ENCODE data around the gene ADARB1.

ADARB1 gene

GRCh38 chr21:45124596-45124995, 50.2 kb downstream of the ADARB1 start:
- TF ChIP-seq ARNT (IDR thresholded peaks at IDR 0.05) (no peak), SUZ12 (IDR thresholded peaks at IDR 0.05) (no peak), LEF1 (IDR thresholded peaks at IDR 0.05; ENCODE audit: borderline replicate concordance) (no peak), FOXK2 (IDR thresholded peaks at IDR 0.05) (no peak), TARDBP (IDR thresholded peaks at IDR 0.05) (no peak), CTBP1 (IDR thresholded peaks at IDR 0.05; ENCODE audit: borderline replicate concordance) (no peak), ELF4 (IDR thresholded peaks at IDR 0.05) (no peak), BHLHE40 (IDR thresholded peaks at IDR 0.05; ENCODE audit: borderline replicate concordance) (no peak), PKNOX1 (IDR thresholded peaks at IDR 0.05) (no peak), NFRKB (IDR thresholded peaks at IDR 0.05) (no peak), L3MBTL2 (conservative IDR thresholded peaks at IDR 0.05) (no peak), ZNF384 (IDR thresholded peaks at IDR 0.05) (no peak), FOXA1 (IDR thresholded peaks at IDR 0.05) (no peak), SP1 (IDR thresholded peaks at IDR 0.05) (no peak), HDGF (IDR thresholded peaks at IDR 0.05; ENCODE audit: borderline replicate concordance) (no peak), FOXM1 (IDR thresholded peaks at IDR 0.05; ENCODE audit: borderline replicate concordance) (no peak)
- ChIA-PET CTCF (interaction anchor here (0.7 to 1.5 kb wide), 2 partner anchors 13 to 125 kb away, joined by 3 to 10 read pairs; no protein-coding TSS in a partner anchor), POLR2A (no interaction called here)
- no peak for DNase-seq (ENCODE audit: extremely low spot score)

GRCh38 chr21:45125357-45125756, 51.0 kb downstream of the ADARB1 start:
- DNase-seq (ENCODE audit: extremely low spot score), result no peak
- ChIA-PET CTCF (interaction anchor here (1.5 kb wide), 1 partner anchor 12 kb away, joined by 10 read pairs; no protein-coding TSS in a partner anchor), POLR2A (no interaction called here)
- no peak for TF ChIP-seq CTBP1 (IDR thresholded peaks at IDR 0.05; ENCODE audit: borderline replicate concordance)
- no peak for TF ChIP-seq SUZ12 (IDR thresholded peaks at IDR 0.05)
- TF ChIP-seq ELF4 (IDR thresholded peaks at IDR 0.05), result no peak
- TF ChIP-seq FOXA1 (IDR thresholded peaks at IDR 0.05), result no peak

- no peak for DNase-seq (ENCODE audit: extremely low spot score)
- no peak for TF ChIP-seq ELF4 (IDR thresholded peaks at IDR 0.05)
- TF ChIP-seq FOXK2 (IDR thresholded peaks at IDR 0.05), result no peak
- no peak for TF ChIP-seq TARDBP (IDR thresholded peaks at IDR 0.05)
- POLR2A ChIA-PET, result interaction anchor here (1.7 kb wide), 1 partner anchor 52 kb away, joined by 6 read pairs; the partner anchor contains the start of gene ADARB1
- CTCF ChIA-PET, result interaction anchor here (0.6 to 4.4 kb wide), 3 partner anchors 11 to 24 kb away, joined by 3 to 35 read pairs (median 10); no protein-coding TSS in a partner anchor
Measured at GRCh38 chr21:45126204-45126626, 51.8 kb downstream of the ADARB1 start.

- DNase-seq (ENCODE audit: extremely low spot score), result no peak
- ChIA-PET POLR2A (interaction anchor here (1.7 kb wide), 1 partner anchor 53 kb away, joined by 6 read pairs; the partner anchor contains the start of gene ADARB1), CTCF (interaction anchor here (4.4 kb wide), 1 partner anchor 10 kb away, joined by 35 read pairs; no protein-coding TSS in a partner anchor)
- TF ChIP-seq ZNF384 (IDR thresholded peaks at IDR 0.05), result no peak
- TF ChIP-seq FOXK2 (IDR thresholded peaks at IDR 0.05), result no peak
- TF ChIP-seq HDGF (IDR thresholded peaks at IDR 0.05; ENCODE audit: borderline replicate concordance), result no peak
- TF ChIP-seq SUZ12 (IDR thresholded peaks at IDR 0.05), result no peak
- no peak for TF ChIP-seq LEF1 (IDR thresholded peaks at IDR 0.05; ENCODE audit: borderline replicate concordance)
- no peak for TF ChIP-seq FOXA1 (IDR thresholded peaks at IDR 0.05)
- no peak for TF ChIP-seq TARDBP (IDR thresholded peaks at IDR 0.05)
- no peak for TF ChIP-seq SP1 (IDR thresholded peaks at IDR 0.05)
- no peak for TF ChIP-seq PKNOX1 (IDR thresholded peaks at IDR 0.05)
- no peak for TF ChIP-seq FOXM1 (IDR thresholded peaks at IDR 0.05; ENCODE audit: borderline replicate concordance)
Measured at GRCh38 chr21:45126983-45127382, 52.6 kb downstream of the ADARB1 start.

- DNase-seq (ENCODE audit: extremely low spot score), result no peak
- no peak for TF ChIP-seq FOXA1 (IDR thresholded peaks at IDR 0.05)
- TF ChIP-seq L3MBTL2 (conservative IDR thresholded peaks at IDR 0.05), result no peak
- TF ChIP-seq PKNOX1 (IDR thresholded peaks at IDR 0.05), result no peak
- CTCF ChIA-PET, result interaction anchor here (0.5 to 4.4 kb wide), 14 partner anchors 9 to 854 kb away, joined by 3 to 35 read pairs (median 5); no protein-coding TSS in a partner anchor
- POLR2A ChIA-PET, result interaction anchor here (0.9 to 1.7 kb wide), 4 partner anchors 8 to 54 kb away, joined by 3 to 6 read pairs (median 3); partner anchors contain the start of gene ADARB1
Measured at GRCh38 chr21:45127937-45128336, 53.6 kb downstream of the ADARB1 start.

- TF ChIP-seq FOXA1 (IDR thresholded peaks at IDR 0.05) (no peak), FOXK2 (IDR thresholded peaks at IDR 0.05) (no peak), BHLHE40 (IDR thresholded peaks at IDR 0.05; ENCODE audit: borderline replicate concordance) (no peak), ELF4 (IDR thresholded peaks at IDR 0.05) (no peak), PKNOX1 (IDR thresholded peaks at IDR 0.05) (no peak), TARDBP (IDR thresholded peaks at IDR 0.05) (no peak), FOXM1 (IDR thresholded peaks at IDR 0.05; ENCODE audit: borderline replicate concordance) (no peak), NFRKB (IDR thresholded peaks at IDR 0.05) (no peak)
- CTCF ChIA-PET, result interaction anchor here (0.5 to 4.4 kb wide), 15 partner anchors 9 to 855 kb away, joined by 3 to 35 read pairs (median 5); no protein-coding TSS in a partner anchor
- DNase-seq (ENCODE audit: extremely low spot score), result peak; percentile 57
- POLR2A ChIA-PET, result interaction anchor here (0.9 to 1.2 kb wide), 3 partner anchors 9 to 50 kb away, joined by 3 read pairs; no protein-coding TSS in a partner anchor
Measured at GRCh38 chr21:45128613-45129188, 54.3 kb downstream of the ADARB1 start.

All from HEK293T (cell line).